Mesendoderm (in vitro differentiated cells): ENCODE measurements around the gene ADAM33.

ENCODE experiments used
- DNase-seq: peaks from one replicate; pipeline ENCODE4 v3.0.0; 2013
- H2AK5ac ChIP-seq: 2 replicates; pipeline ENCODE4 v1.6.1; 2013; ENCODE audit warnings: low read length, inconsistent platforms
- H2BK120ac ChIP-seq: 2 replicates; pipeline ENCODE4 v1.6.1; 2013; ENCODE audit warnings: low read depth, mild to moderate bottlenecking, low read length, moderate library complexity, mixed read lengths
- H2BK15ac ChIP-seq: replicated peaks from 2 replicates; pipeline ENCODE4 v1.6.1; 2013; ENCODE audit warnings: low read depth, mild to moderate bottlenecking, moderate library complexity
- H2BK5ac ChIP-seq: 2 replicates; pipeline ENCODE4 v1.6.1; 2013; ENCODE audit warnings: low read length, inconsistent platforms
- H3K18ac ChIP-seq: 2 replicates; pipeline ENCODE4 v1.6.1; 2013; ENCODE audit warnings: mild to moderate bottlenecking, low read length, mixed read lengths
- H3K23ac ChIP-seq: one replicate; pipeline ENCODE4 v1.6.1; 2013; ENCODE audit warnings: low read length
- H3K27ac ChIP-seq: 2 replicates; pipeline ENCODE4 v1.5.1; 2013; ENCODE audit warnings: low read depth, mild to moderate bottlenecking, inconsistent platforms, low read length, moderate library complexity
- H3K27me3 ChIP-seq: 2 replicates; pipeline ENCODE4 v1.6.1; 2013; ENCODE audit warnings: low read length, control low read depth, mild to moderate bottlenecking, inconsistent platforms; ENCODE audit not compliant: insufficient read depth, poor library complexity
- H3K36me3 ChIP-seq: 2 replicates; pipeline ENCODE4 v1.6.1; 2013; ENCODE audit warnings: low read length, inconsistent platforms; ENCODE audit not compliant: control insufficient read depth, insufficient read depth
- H3K4ac ChIP-seq: one replicate; pipeline ENCODE4 v1.6.1; 2013; ENCODE audit warnings: low read depth, mild to moderate bottlenecking, low read length, moderate library complexity
- H3K4me1 ChIP-seq: 2 replicates; pipeline ENCODE4 v1.6.1; 2013; ENCODE audit warnings: low read depth, low read length, inconsistent platforms; ENCODE audit not compliant: control insufficient read depth
- H3K4me2 ChIP-seq: 2 replicates; pipeline ENCODE4 v1.6.1; 2013; ENCODE audit warnings: low read length
- H3K4me3 ChIP-seq: 2 replicates; pipeline ENCODE4 v1.5.1; 2013; ENCODE audit warnings: mild to moderate bottlenecking, low read length
- H3K56ac ChIP-seq: one replicate; pipeline ENCODE4 v1.6.1; 2013; ENCODE audit warnings: low read length
- H3K79me1 ChIP-seq: 2 replicates; pipeline ENCODE4 v1.6.1; 2013; ENCODE audit warnings: low read length, inconsistent platforms
- H3K79me2 ChIP-seq: 2 replicates; pipeline ENCODE4 v1.6.1; 2013; ENCODE audit warnings: mild to moderate bottlenecking, low read length; ENCODE audit not compliant: control insufficient read depth, insufficient read depth
- H3K9ac ChIP-seq: 2 replicates; pipeline ENCODE4 v1.6.1; 2013; ENCODE audit warnings: low read length, inconsistent platforms
- H4K5ac ChIP-seq: one replicate; pipeline ENCODE4 v1.6.1; 2013; ENCODE audit warnings: low read length
- H4K8ac ChIP-seq: one replicate; pipeline ENCODE4 v1.6.1; 2013; ENCODE audit warnings: low read depth, mild to moderate bottlenecking, control low read depth, low read length, moderate library complexity
- WGBS: extraction: QIAGEN DNeasy Blood & Tissue Kit; methylation state at CpG from one replicate; pipeline ENCODE4 v1.1.7; 2013; ENCODE audit warnings: low lambda C conversion rate, missing lambda C conversion rate; ENCODE audit not compliant: insufficient coverage; ENCODE audit errors: extremely low coverage; 5-methylcytosine and 5-hydroxymethylcytosine counted together

The ADAM33 gene

GRCh38 chr20:3728876-3729275, 47.1 kb upstream of the ADAM33 start:
- Histone ChIP-seq H3K56ac (no peak overlapping the region), H3K4ac (no peak overlapping the region), H2BK120ac (no peak overlapping the region), H3K79me1 (no peaks in the 10 kb centered on the region), H2BK15ac (no peak overlapping the region), H3K79me2 (no peaks in the 10 kb centered on the region), H3K4me2 (no peak overlapping the region), H3K27me3 (no peaks in the 10 kb centered on the region), H2AK5ac (no peak overlapping the region), H3K4me1 (peaks cover 2% of the 10 kb centered on the region), H4K5ac (no peak overlapping the region), H2BK5ac (no peak overlapping the region), H3K27ac (no peak overlapping the region), H3K4me3 (no peak overlapping the region), H4K8ac (no peak overlapping the region), H3K36me3 (no peaks in the 10 kb centered on the region), H3K9ac (no peak overlapping the region), H3K23ac (no peak overlapping the region), H3K18ac (no peak overlapping the region)
- WGBS, result no CpG with 5 or more reads among the region's 3 CpGs
- DNase-seq, result no peak

DNA sequence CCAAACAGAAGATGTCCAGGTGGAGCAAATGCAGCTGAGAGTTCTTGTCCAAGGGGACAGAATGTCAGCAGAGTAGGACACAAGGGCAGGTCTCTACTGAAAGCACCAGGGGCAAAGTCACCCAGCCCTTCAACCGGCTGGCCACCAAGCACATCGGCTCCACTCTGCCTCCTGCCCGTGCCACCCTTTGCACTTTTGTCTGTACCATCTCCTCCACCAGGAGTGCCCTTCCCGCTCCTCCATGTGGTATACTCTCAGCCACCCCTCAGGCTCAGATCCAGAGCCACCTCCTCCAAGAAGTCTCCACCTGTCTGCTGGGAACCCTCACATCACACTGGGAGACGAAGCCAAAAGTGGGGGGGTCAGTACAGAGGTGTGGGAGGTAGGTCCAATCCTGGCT, 46.5 kb upstream of the ADAM33 start:
- H2BK5ac ChIP-seq, result no peak overlapping the region
- H4K5ac ChIP-seq, result no peak overlapping the region
- no peaks in the 10 kb centered on the region for H3K79me1 ChIP-seq
- H3K23ac ChIP-seq, result no peak overlapping the region
- no peak overlapping the region for H3K9ac ChIP-seq
- no peak overlapping the region for H2BK15ac ChIP-seq
- no peak overlapping the region for H3K56ac ChIP-seq
- no peaks in the 10 kb centered on the region for H3K79me2 ChIP-seq
- H3K27me3 ChIP-seq, result no peaks in the 10 kb centered on the region
- no peak for DNase-seq
- no CpG with 5 or more reads among the region's 5 CpGs for WGBS
- no peaks in the 10 kb centered on the region for H3K36me3 ChIP-seq
- H2BK120ac ChIP-seq, result no peak overlapping the region
- H3K4me2 ChIP-seq, result no peak overlapping the region
- no peak overlapping the region for H3K4me3 ChIP-seq
- H4K8ac ChIP-seq, result no peak overlapping the region
- no peak overlapping the region for H3K18ac ChIP-seq
- peaks cover 2% of the 10 kb centered on the region for H3K4me1 ChIP-seq
- H3K4ac ChIP-seq, result no peak overlapping the region
- no peak overlapping the region for H2AK5ac ChIP-seq
- H3K27ac ChIP-seq, result no peak overlapping the region

DNA sequence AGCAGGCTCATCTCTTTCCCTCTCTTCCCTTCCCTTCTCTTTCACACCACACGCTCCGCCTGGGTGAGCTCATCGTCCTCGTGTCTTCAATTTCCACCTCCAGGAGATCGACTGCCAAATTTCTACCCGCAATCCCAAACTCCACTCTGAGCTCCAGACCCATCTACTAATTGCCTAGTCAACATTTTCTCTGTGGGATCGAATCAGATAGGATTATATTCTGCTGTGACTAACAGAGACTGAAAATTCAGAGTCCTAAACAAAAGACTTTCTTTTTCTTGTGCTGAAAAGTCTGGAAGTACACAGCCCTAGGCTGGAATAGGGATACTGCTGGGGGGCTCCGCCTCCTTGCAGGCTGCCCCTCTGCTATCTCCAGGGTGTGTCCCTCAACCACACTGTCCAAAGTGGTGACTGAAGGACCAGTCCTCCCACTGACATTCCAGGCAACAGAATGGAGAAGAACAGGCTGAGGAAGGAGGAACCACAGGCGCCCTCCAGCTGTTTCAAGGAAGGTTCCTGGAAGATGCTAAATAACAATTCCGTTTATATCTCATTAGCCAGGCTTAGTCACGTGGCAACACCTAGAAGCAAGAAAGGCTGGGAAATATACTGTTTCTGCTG, 45.7 kb upstream of the ADAM33 start:
- Histone ChIP-seq H3K27ac (no peak overlapping the region), H3K23ac (no peak overlapping the region), H4K5ac (no peak overlapping the region), H3K36me3 (no peaks in the 10 kb centered on the region), H2BK120ac (no peak overlapping the region), H3K4me3 (no peak overlapping the region), H3K4me1 (no peaks in the 10 kb centered on the region), H3K79me1 (no peaks in the 10 kb centered on the region), H3K9ac (no peak overlapping the region), H3K4me2 (no peak overlapping the region), H3K4ac (no peak overlapping the region), H3K27me3 (no peaks in the 10 kb centered on the region), H3K18ac (no peak overlapping the region), H2BK5ac (no peak overlapping the region), H3K79me2 (no peaks in the 10 kb centered on the region), H2AK5ac (no peak overlapping the region), H3K56ac (no peak overlapping the region), H4K8ac (no peak overlapping the region), H2BK15ac (no peak overlapping the region)
- WGBS, result no CpG with 5 or more reads among the region's 11 CpGs
- peak; percentile 31 for DNase-seq

DNA sequence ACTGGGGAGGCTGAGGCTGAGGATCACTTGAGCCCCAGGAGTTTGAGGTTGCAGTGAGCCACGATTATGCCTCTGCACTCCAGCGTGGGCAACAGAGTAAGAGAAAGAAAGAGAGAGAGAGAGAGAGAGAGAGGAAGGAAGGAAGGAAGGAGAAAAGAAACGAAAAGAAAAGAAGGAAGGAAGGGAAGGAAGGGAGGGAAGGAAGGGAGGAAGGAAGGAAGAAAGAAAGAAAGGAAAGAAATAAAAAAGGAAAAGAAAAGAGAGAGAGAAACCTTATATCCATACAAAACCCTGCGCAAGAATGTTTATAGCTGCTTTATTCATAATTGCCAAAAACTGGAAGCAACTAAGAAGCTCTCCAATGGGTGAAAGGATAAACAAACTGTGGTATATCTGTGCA, 42.5 kb upstream of the ADAM33 start:
- Histone ChIP-seq H2AK5ac (no peak overlapping the region), H3K4me2 (no peak overlapping the region), H2BK15ac (no peak overlapping the region), H3K23ac (no peak overlapping the region), H3K9ac (no peak overlapping the region), H3K4ac (no peak overlapping the region), H2BK120ac (no peak overlapping the region), H3K18ac (no peak overlapping the region), H3K56ac (no peak overlapping the region), H4K5ac (no peak overlapping the region), H3K27me3 (no peaks in the 10 kb centered on the region), H4K8ac (no peak overlapping the region), H3K27ac (no peak overlapping the region), H3K79me1 (no peaks in the 10 kb centered on the region), H3K4me1 (no peaks in the 10 kb centered on the region), H3K79me2 (no peaks in the 10 kb centered on the region), H3K36me3 (no peaks in the 10 kb centered on the region), H2BK5ac (no peak overlapping the region), H3K4me3 (no peak overlapping the region)
- DNase-seq, result no peak
- WGBS, result no CpG with 5 or more reads among the region's 4 CpGs

- Histone ChIP-seq H3K79me2 (no peaks in the 10 kb centered on the region), H4K5ac (no peak overlapping the region), H3K27ac (no peak overlapping the region), H3K9ac (no peak overlapping the region), H2AK5ac (no peak overlapping the region), H3K4ac (no peak overlapping the region), H3K4me3 (no peak overlapping the region), H3K4me2 (no peak overlapping the region), H3K18ac (no peak overlapping the region), H2BK5ac (no peak overlapping the region), H3K4me1 (no peaks in the 10 kb centered on the region), H4K8ac (no peak overlapping the region), H3K36me3 (no peaks in the 10 kb centered on the region), H3K23ac (no peak overlapping the region), H3K79me1 (no peaks in the 10 kb centered on the region), H3K27me3 (no peaks in the 10 kb centered on the region), H2BK15ac (no peak overlapping the region), H2BK120ac (no peak overlapping the region), H3K56ac (no peak overlapping the region)
- DNase-seq, result no peak
- no CpG with 5 or more reads among the region's 8 CpGs for WGBS
These were observed 41.5 kb upstream of the ADAM33 start for GRCh38 chr20:3723284-3723683.

GRCh38 chr20:3721912-3722311, 40.1 kb upstream of the ADAM33 start:
- Histone ChIP-seq H3K9ac (no peak overlapping the region), H3K4me3 (no peak overlapping the region), H2BK15ac (no peak overlapping the region), H3K27ac (no peak overlapping the region), H3K79me2 (no peaks in the 10 kb centered on the region), H4K8ac (no peak overlapping the region), H3K36me3 (no peaks in the 10 kb centered on the region), H3K4me1 (no peaks in the 10 kb centered on the region), H2BK120ac (no peak overlapping the region), H4K5ac (no peak overlapping the region), H3K79me1 (no peaks in the 10 kb centered on the region), H3K4me2 (no peak overlapping the region), H3K56ac (no peak overlapping the region), H3K4ac (no peak overlapping the region), H2BK5ac (no peak overlapping the region), H3K23ac (no peak overlapping the region), H3K27me3 (no peaks in the 10 kb centered on the region), H3K18ac (no peak overlapping the region), H2AK5ac (no peak overlapping the region)
- DNase-seq, result no peak
- WGBS, result no CpG with 5 or more reads among the region's 4 CpGs
